GM12878 (cell line): Measurements from ENCODE around the gene FAM241A. TPM values are rescaled to one million over a fixed set of nuclear protein-coding genes. Genes with fewer than 3 reads are reported as not detected.

Experiments
- ATAC-seq: fragments of 200-7000 bp; cut with Tn5 transposase; 3 replicates; pipeline ENCODE4 v1.9.1; 2020; ENCODE audit warnings: mild to moderate bottlenecking, moderate library complexity
- BruUV-seq: library from RNA; stranded (reverse); fragments of 400-500 nt; replicated peaks from 2 replicates; lab custom pipeline; 2021; lab: Mats Ljungman, UMichigan
- CTCF ChIA-PET: fragments of 300-600 bp; sonication (Branson Sonifier 250); formaldehyde crosslinking; extraction: SDS; loops from one replicate; lab custom pipeline; 2021; ENCODE audit warnings: inconsistent platforms; lab: Yijun Ruan, JAX
- POLR2A ChIA-PET: fragments of 350-600 bp; formaldehyde crosslinking; extraction: SDS; loops from one replicate; lab custom pipeline; 2021; ENCODE audit warnings: inconsistent platforms; lab: Charles Lee
- RAD21 ChIA-PET: fragments of 300-600 bp; sonication (Branson Sonifier 250); formaldehyde crosslinking; loops from one replicate; lab custom pipeline; 2023; ENCODE audit warnings: antibody characterized with exemption; ENCODE audit not compliant: unreplicated experiment; lab: Charles Lee
- SMC1A ChIA-PET: fragments of 300-600 bp; sonication (Branson Sonifier 250); formaldehyde crosslinking; loops from one replicate; lab custom pipeline; 2023; ENCODE audit not compliant: unreplicated experiment, uncharacterized antibody; lab: Charles Lee
- DNase-seq: peaks from one replicate; pipeline ENCODE4 v3.0.0-alpha.2; 2011; ENCODE audit warnings: low read depth, low spot score
- FAIRE-seq: peaks from 3 replicates; lab custom pipeline; 2011; peaks lifted over from hg19 to GRCh38; lab: Jason Lieb, UNC
- H2AFZ ChIP-seq: 2 replicates; pipeline ENCODE4 v1.6.0; 2011; ENCODE audit warnings: low read depth, low read length, control low read depth; ENCODE audit not compliant: control insufficient read depth
- H3K27ac ChIP-seq: 2 replicates; pipeline ENCODE4 v1.5.1; 2011; ENCODE audit warnings: control low read depth; ENCODE audit not compliant: control insufficient read depth, insufficient read depth
- H3K27me3 ChIP-seq, 2 experiments: replicated peaks in 1 of 2; 2 replicates each; pipeline versions ENCODE4 v1.6.0 to v1.6.1; 2011; ENCODE audit warnings: low read length in 1 of 2; ENCODE audit not compliant: control insufficient read depth in 2 of 2, insufficient read depth in 2 of 2
- H3K36me3 ChIP-seq, 2 experiments: 2 replicates each; pipeline ENCODE4 v1.5.1; 2011; ENCODE audit warnings: low read length in 1 of 2; ENCODE audit not compliant: control insufficient read depth in 2 of 2, insufficient read depth in 2 of 2
- H3K4me1 ChIP-seq: 2 replicates; pipeline ENCODE4 v1.6.1; 2011; ENCODE audit warnings: mild to moderate bottlenecking, low read length, moderate library complexity, mixed read lengths; ENCODE audit not compliant: control insufficient read depth, insufficient read depth
- H3K4me2 ChIP-seq: 2 replicates; pipeline ENCODE4 v1.6.0; 2011; ENCODE audit warnings: control low read depth; ENCODE audit not compliant: control insufficient read depth, insufficient read depth
- H3K4me3 ChIP-seq: fragments of 200-600 bp; sonication (generic); 2 replicates; pipeline ENCODE4 v1.5.1; 2016
- H3K79me2 ChIP-seq: 2 replicates; pipeline ENCODE4 v1.6.0; 2011; ENCODE audit warnings: low read length; ENCODE audit not compliant: control insufficient read depth, insufficient read depth
- H3K9ac ChIP-seq: 2 replicates; pipeline ENCODE4 v1.8.0; 2011; ENCODE audit warnings: low read length, control low read depth, mixed read lengths; ENCODE audit not compliant: control insufficient read depth, insufficient read depth
- H3K9me3 ChIP-seq: replicated peaks from 3 replicates; pipeline ENCODE4 v1.5.1; 2011; ENCODE audit warnings: mild to moderate bottlenecking, low read length; ENCODE audit not compliant: control insufficient read depth, insufficient read depth
- H4K20me1 ChIP-seq: 2 replicates; pipeline ENCODE4 v1.6.0; 2011; ENCODE audit not compliant: control insufficient read depth, insufficient read depth
- BACH1 ChIP-seq: fragments of 450-650 bp; IDR thresholded peaks from 2 replicates; pipeline ENCODE4 v1.6.1; 2017; ENCODE audit warnings: mild to moderate bottlenecking, borderline replicate concordance
- BCL3 ChIP-seq: IDR thresholded peaks from 2 replicates; pipeline ENCODE4 v1.6.1; 2011; ENCODE audit warnings: borderline replicate concordance, low read depth, mild to moderate bottlenecking, moderate library complexity, low read length; ENCODE audit not compliant: insufficient read depth, poor library complexity, severe bottlenecking
- ESRRA ChIP-seq: IDR thresholded peaks from 2 replicates; pipeline ENCODE4 v1.6.1; 2012; ENCODE audit warnings: mild to moderate bottlenecking, low read length, improper control_type of control experiment
- IRF4 ChIP-seq: IDR thresholded peaks from 2 replicates; pipeline ENCODE4 v1.6.1; 2011; ENCODE audit warnings: low read depth, low read length
- NKRF ChIP-seq: fragments of 450-650 bp; conservative IDR thresholded peaks from 2 replicates; pipeline ENCODE4 v1.6.1; 2017; ENCODE audit warnings: mild to moderate bottlenecking, moderate library complexity
- PAX5 ChIP-seq: IDR thresholded peaks from 2 replicates; pipeline ENCODE4 v1.6.1; 2011; ENCODE audit warnings: low read depth, low read length, borderline replicate concordance
- PBX3 ChIP-seq: IDR thresholded peaks from 2 replicates; pipeline ENCODE4 v1.6.1; 2011; ENCODE audit warnings: mild to moderate bottlenecking, low read depth, low read length, moderate library complexity; ENCODE audit not compliant: insufficient replicate concordance
- RELA ChIP-seq: fragments of 450-650 bp; IDR thresholded peaks from 2 replicates; pipeline ENCODE4 v1.8.0; 2014; ENCODE audit warnings: borderline replicate concordance; ENCODE audit not compliant: partially characterized antibody
- SKIL ChIP-seq: fragments of 450-650 bp; IDR thresholded peaks from 2 replicates; pipeline ENCODE4 v1.6.1; 2017; ENCODE audit warnings: mild to moderate bottlenecking, low read depth, inconsistent platforms; ENCODE audit not compliant: poor library complexity, severe bottlenecking
- SMARCA5 ChIP-seq: fragments of 450-650 bp; IDR thresholded peaks from 2 replicates; pipeline ENCODE4 v1.6.1; 2017; ENCODE audit warnings: mild to moderate bottlenecking
- YBX1 ChIP-seq: fragments of 450-650 bp; IDR thresholded peaks from 2 replicates; pipeline ENCODE4 v1.6.1; 2016; ENCODE audit warnings: antibody characterized with exemption
- WGBS: methylation state at CpG from one replicate; pipeline ENCODE4 v1.1.6; 2016; ENCODE audit warnings: low lambda C conversion rate; ENCODE audit not compliant: insufficient replicate concordance, insufficient coverage; ENCODE audit errors: missing lambda C conversion rate; 5-methylcytosine and 5-hydroxymethylcytosine counted together
- in situ Hi-C: fragments of 300-500 bp; cut with MboI; formaldehyde crosslinking; loops from 9 replicates; pipeline ENCODE4 v1.14.3; 2018; ENCODE audit warnings: mixed read lengths
- intact Hi-C: fragments of 100-400 bp; cut with micrococcal nuclease; formaldehyde crosslinking; loops from one replicate; pipeline ENCODE4 v1.14.2; 2022; ENCODE audit not compliant: unreplicated experiment
- polyA plus RNA-seq, 11 experiments: library from polyadenylated mRNA; depleted of rRNA in 4 of 11; unstranded in 6 of 11; stranded (reverse) in 5 of 11; fragments of >200 nt; fragmentation: Nextera tagmentation in 4 of 11; fragmentation: Illumina TruSeq in 1 of 11; extraction: Ambion mirVana in 4 of 11; extraction: Trizol in 1 of 11; gene quantifications; 1 replicate in 1 of 11; 2 replicates in 10 of 11; pipeline versions ENCODE4 v1.2.1 to v1.2.3, GENCODE V29; 2011 to 2016; ENCODE audit warnings: inconsistent platforms in 2 of 11, missing spikeins in 2 of 11, low read depth in 1 of 11
- total RNA-seq, 4 experiments: library from RNA; depleted of rRNA in 3 of 4; stranded (reverse); fragments of >200 nt in 3 of 4; fragmentation: Illumina TruSeq in 1 of 4; extraction: Trizol in 1 of 4; gene quantifications; 2 replicates each; pipeline versions ENCODE4 v1.2.1 to v1.2.3, GENCODE V29; 2013 to 2021

Gene FAM241A
- total and polyA plus RNA-seq, 10 of the 15 experiments (the other 5 are each of a cell fraction or from before 2014, with no cell fraction given): 0.20 to 7.5 (median 2.4) TPM

GRCh38 chr4:112136551-112136950, 8.7 kb upstream of the FAM241A start:
- H3K27ac ChIP-seq: no peak overlapping the region
- no peaks in the 10 kb centered on the region for H4K20me1 ChIP-seq
- H3K9me3 ChIP-seq: no peaks in the 10 kb centered on the region
- ATAC-seq (no peak), DNase-seq (no peak)
- H3K9ac ChIP-seq: no peak overlapping the region
- H3K4me1 ChIP-seq: no peaks in the 10 kb centered on the region
- BruUV-seq: no TSS peak
- no peaks in the 10 kb centered on the region for H3K36me3 ChIP-seq
- H2AFZ ChIP-seq: no peak overlapping the region
- H3K27me3 ChIP-seq: no peaks in the 10 kb centered on the region; a peak in 1 of 4 replicates
- no peak overlapping the region for H3K4me3 ChIP-seq
- TF ChIP-seq YBX1: no peak
- TF ChIP-seq NKRF: no peak
- no peak for TF ChIP-seq BACH1
- TF ChIP-seq BCL3: no peak
- no peak for TF ChIP-seq SMARCA5
- TF ChIP-seq ESRRA: no peak
- TF ChIP-seq PAX5: no peak
- TF ChIP-seq SKIL: no peak
- no peak for TF ChIP-seq PBX3
- TF ChIP-seq IRF4: no peak
- TF ChIP-seq RELA: no peak
- TF ChIP-seq, all 136 proteins: peak for 0
- ChIA-PET SMC1A (no interaction called here), POLR2A (no interaction called here), RAD21 (interaction anchor here (1.0 to 1.4 kb wide), 2 partner anchors 10 to 36 kb away, joined by 3 read pairs; no protein-coding TSS in a partner anchor), CTCF (no interaction called here)
- no peak for FAIRE-seq
- WGBS: 64% methylated on average over 5 of the region's 5 CpGs
- intact Hi-C loops (no loop called here), in situ Hi-C loops (no loop called here)
- Histone ChIP-seq H3K4me2 (no peak overlapping the region), H3K79me2 (no peaks in the 10 kb centered on the region)
